ENCODE data around the gene CIBAR2.
"Not testable (repeated sequence)": the region's sequence is repeated elsewhere in the genome, so short reads cannot be mapped to it uniquely, and the experiment has no call there.

The CIBAR2 gene

GRCh38 chr16:85057948-85058347 lies 54.3 kb downstream of the CIBAR2 start:
- DNase-seq: no peak

GRCh38 chr16:85057212-85057889 lies 54.9 kb downstream of the CIBAR2 start:
- no peak for DNase-seq

DNA sequence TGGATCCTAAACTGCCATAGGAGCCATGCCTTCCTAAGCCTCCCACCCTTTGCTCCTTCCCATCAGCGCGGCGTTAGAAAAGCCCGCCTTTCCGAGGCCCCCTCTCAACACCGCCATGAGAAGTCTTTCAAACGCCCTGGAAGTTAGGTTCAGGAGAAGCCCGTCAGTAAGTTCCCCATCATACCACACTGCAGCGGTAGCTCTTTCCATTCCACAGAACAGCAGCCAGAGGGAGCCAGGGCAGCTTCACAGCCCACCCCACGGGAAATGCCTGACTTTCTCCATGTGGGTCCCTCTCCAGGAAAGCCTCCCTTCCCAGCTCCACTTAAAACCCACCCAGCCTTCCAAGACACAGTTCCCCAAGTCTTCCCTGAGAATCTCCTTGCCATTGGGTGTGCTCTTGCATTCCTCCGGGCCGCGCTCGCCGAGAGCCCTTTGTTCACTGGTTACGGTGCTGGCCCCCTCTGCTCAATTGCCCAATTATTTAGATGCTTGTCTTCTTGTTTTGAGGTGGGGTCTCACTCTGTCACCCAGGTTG lies 56.0 kb downstream of the CIBAR2 start:
- peak in 1 of 6 experiments; percentile 13 for DNase-seq

DNA sequence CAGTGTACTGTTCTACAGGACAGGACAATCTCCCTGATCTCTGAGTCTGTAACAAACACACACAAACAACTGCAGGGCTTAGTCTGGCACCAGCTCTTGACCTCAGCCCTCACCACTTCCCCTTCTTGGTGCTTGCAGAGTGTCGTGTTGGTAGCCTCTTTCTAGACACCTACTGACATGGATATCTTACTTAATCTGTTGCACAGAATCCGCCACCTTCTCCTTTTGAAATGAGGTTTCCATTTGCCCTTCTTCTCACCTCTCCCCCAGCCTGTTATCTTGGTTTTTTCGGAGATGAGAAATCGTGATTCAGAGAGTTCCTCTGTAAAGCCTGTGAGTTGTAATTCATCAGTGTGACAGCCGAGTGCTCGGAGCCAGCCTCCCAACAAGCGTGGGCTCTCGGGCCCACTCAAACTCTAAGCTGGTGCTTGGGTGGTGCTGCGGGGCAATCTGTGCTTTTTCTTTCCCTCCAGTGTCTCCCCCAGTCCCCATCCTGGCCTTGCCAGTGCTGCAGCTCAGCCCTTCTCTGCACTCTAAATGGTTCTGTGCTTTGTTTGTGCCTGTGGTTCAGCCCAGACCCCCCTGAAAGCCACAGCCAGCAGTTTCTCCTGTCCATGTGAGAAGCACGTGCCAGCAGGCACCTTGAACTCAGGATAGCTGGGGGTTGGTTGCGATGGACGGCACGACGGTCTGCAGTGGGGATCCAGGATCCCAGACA lies 56.6 kb downstream of the CIBAR2 start:
- peak; percentile 19 to 89 (median 57) for DNase-seq

- no peak for DNase-seq
Observed at GRCh38 chr16:85054948-85055492, 57.3 kb downstream of the CIBAR2 start.

DNA sequence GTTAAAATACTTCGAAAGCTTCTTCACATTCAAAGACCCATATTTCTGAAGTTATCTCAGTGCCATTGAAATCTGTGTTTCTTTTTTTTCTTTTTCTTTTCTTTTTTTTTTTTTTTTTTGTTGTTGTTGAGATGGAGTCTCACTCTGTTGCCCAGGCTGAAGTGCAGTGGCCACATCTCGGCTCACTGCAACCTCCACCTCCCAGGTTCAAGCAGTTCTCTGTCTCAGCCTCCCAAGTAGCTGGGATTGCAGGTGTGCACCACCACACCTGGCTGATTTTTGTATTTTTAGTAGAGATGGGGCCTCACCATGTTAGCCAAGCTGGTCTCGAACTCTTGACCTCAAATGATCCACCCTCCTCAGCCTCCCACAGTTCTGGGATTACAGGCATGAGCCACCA lies 58.0 kb downstream of the CIBAR2 start:
- not testable (repeated sequence) for DNase-seq

DNA sequence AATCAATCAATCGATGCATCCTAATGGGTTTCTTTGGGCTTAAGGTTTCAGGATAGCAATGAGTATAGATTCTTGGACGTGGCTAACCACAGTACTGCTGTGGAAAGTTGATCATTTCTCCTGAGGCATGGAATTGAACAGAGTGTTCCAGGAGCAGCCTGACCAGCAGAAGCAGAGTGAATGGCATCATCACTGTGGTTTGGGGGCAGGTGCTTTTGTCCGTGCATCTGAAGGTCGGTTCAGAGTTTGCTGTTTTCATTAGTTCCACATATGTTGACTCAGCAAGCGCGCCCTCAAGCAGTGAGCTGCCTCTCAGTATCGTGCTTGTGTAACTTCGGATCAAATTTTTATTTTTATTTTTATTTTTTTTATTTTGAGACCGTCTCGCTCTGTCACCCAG lies 59.7 kb downstream of the CIBAR2 start:
- DNase-seq: no peak

DNA sequence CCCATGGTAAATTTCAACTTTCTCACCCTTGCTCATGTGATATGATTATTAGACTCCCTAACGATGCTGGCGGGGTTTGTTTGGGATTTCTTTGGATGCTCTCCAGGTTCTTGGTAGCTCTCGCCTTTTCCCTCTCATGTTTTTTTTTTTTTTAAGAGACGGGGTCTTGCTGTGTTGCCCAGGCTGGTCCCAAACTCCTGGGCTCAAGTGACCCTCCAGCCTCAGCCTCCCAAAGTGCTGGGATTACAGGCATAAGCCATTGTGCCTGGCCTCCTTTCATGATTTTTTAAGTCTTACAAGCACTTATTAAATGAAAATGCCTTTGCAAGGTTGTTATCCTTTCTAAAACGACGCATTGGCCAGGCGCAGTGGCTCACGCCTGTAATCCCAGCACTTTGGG lies 60.6 kb downstream of the CIBAR2 start:
- DNase-seq: no peak

DNA sequence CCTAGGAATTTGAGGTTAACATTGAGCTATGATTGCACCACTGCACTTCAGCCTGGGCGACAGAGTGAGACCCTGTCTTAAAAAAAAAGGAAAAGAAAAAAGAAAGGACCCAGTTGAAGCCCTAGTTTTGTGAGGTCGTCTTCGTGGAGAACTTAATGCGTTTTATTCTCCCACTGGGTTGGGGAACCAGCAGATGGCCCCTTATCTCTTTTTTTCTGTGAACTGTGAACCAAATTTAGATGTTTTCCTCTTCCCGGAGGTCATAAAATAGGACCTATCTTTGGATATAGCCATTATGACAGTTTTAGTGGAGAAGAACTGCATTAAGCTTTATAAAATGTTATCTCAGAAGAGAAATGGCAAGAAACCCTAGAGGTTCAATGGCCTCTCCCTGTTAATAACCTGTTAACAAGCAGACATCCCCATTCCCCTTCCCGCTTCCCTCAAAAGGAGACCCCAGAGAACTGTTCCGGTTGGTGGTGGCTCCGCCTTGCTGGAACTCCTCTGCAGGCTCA lies 61.1 kb downstream of the CIBAR2 start:
- no peak for DNase-seq

DNA sequence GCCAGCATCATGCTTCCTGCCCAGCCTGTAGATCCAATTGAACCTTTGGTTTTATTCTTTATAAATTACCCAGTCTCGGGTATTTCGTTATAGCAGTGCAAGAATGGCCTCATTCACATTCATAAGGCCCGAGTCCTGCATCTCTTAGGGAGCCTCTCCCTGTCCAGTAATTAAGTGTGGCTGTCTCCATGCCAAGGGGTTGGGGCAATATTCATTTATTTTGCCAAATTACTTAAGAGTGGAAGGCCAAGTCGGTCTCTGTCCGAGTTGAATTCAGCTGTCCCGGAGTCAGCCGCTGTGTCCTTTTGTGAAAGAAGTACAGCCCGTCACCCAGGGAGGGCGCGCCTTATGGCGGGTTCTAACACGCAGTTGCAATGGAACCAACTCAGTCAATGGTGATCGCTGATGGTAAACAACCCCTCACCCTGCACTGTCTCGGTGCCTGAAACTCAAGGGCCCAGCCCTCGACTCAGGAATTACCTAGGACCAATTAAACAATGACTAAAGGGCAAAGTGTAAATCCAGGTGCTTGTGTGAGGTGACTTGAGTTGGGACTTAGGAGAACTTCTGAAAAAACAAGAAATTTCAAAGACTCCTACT lies 62.5 kb downstream of the CIBAR2 start:
- DNase-seq: no peak

GRCh38 chr16:85048921-85049562 lies 63.2 kb downstream of the CIBAR2 start:
- no peak for DNase-seq
